Measurements from ENCODE around the gene AADACL2. TPM values are rescaled to one million over a fixed set of nuclear protein-coding genes. Genes with fewer than 3 reads are reported as not detected.

AADACL2 gene
- total RNA-seq, 1 experiment from 2014 or later = not detected

GRCh38 chr3:151697496-151697895 lies 36.2 kb upstream of the AADACL2 start:
- no TSS peak for BruUV-seq (replicated peaks)
- Histone ChIP-seq H3K9me3 (peaks cover 4% of the 10 kb centered on the region; the same call in 1 of the 2 replicates), H3K4me1 (no peaks in the 10 kb centered on the region), H3K27me3 (replicated peaks; ENCODE audit: control insufficient read depth, insufficient read depth, low read length) (no peaks in the 10 kb centered on the region), H3K4me3 (ENCODE audit: low read depth, low read length) (no peak overlapping the region), H3K36me3 (ENCODE audit: control insufficient read depth, insufficient read depth, low read length) (no peaks in the 10 kb centered on the region)
- Mint-ChIP-seq H3K27me3 (ENCODE audit: insufficient read depth, unreplicated experiment) (no peaks in the 10 kb centered on the region), H3K4me1 (ENCODE audit: low read depth, unreplicated experiment) (peaks cover 7% of the 10 kb centered on the region), H3K27ac (ENCODE audit: unreplicated experiment) (no peak overlapping the region), H3K36me3 (ENCODE audit: insufficient read depth, unreplicated experiment) (no peaks in the 10 kb centered on the region), H3K4me3 (ENCODE audit: unreplicated experiment) (no peak overlapping the region), H3K9me3 (ENCODE audit: unreplicated experiment) (peaks cover 11% of the 10 kb centered on the region)
- intact Hi-C loops (cut with micrococcal nuclease; ENCODE audit: unreplicated experiment) = loop anchor here (5.0 kb wide), 1 partner anchor 140 kb away; no protein-coding TSS in a partner anchor
- CTCF ChIA-PET = no interaction called here
- no peak for TF ChIP-seq CTCF (IDR thresholded peaks at IDR 0.05; ENCODE audit: insufficient read depth in 1 of 2, low read depth in 1 of 2, low read length in 1 of 2, severe bottlenecking in 1 of 2, unreplicated experiment in 1 of 2)
- POLR2A ChIA-PET = no interaction called here
- peak in 1 of 2 experiments; percentile 28 for DNase-seq

GRCh38 chr3:151707216-151707615 lies 26.5 kb upstream of the AADACL2 start:
- no peak for DNase-seq
- Mint-ChIP-seq H3K36me3 (ENCODE audit: insufficient read depth, unreplicated experiment) (no peaks in the 10 kb centered on the region), H3K27me3 (ENCODE audit: insufficient read depth, unreplicated experiment) (no peaks in the 10 kb centered on the region), H3K4me1 (ENCODE audit: low read depth, unreplicated experiment) (no peaks in the 10 kb centered on the region), H3K9me3 (ENCODE audit: unreplicated experiment) (peaks cover 30% of the 10 kb centered on the region), H3K27ac (ENCODE audit: unreplicated experiment) (no peak overlapping the region), H3K4me3 (ENCODE audit: unreplicated experiment) (no peak overlapping the region)
- no peaks in the 10 kb centered on the region for H3K27me3 ChIP-seq (replicated peaks; ENCODE audit: control insufficient read depth, insufficient read depth, low read length)
- TF ChIP-seq CTCF (IDR thresholded peaks at IDR 0.05; ENCODE audit: insufficient read depth in 1 of 2, low read depth in 1 of 2, low read length in 1 of 2, severe bottlenecking in 1 of 2, unreplicated experiment in 1 of 2) = no peak
- H3K36me3 ChIP-seq (ENCODE audit: control insufficient read depth, insufficient read depth, low read length) = no peaks in the 10 kb centered on the region
- BruUV-seq (replicated peaks) = no TSS peak
- H3K4me3 ChIP-seq (ENCODE audit: low read depth, low read length) = no peak overlapping the region
- H3K9me3 ChIP-seq = no peaks in the 10 kb centered on the region
- no peaks in the 10 kb centered on the region for H3K4me1 ChIP-seq
- intact Hi-C loops (cut with micrococcal nuclease; ENCODE audit: unreplicated experiment) = no loop called here
- CTCF ChIA-PET = no interaction called here
- POLR2A ChIA-PET = no interaction called here

- intact Hi-C loops (cut with micrococcal nuclease; ENCODE audit: unreplicated experiment) = no loop called here
- H3K4me3 Mint-ChIP-seq (ENCODE audit: unreplicated experiment) = no peak overlapping the region
- BruUV-seq (replicated peaks) = no TSS peak
- H3K4me1 ChIP-seq = no peaks in the 10 kb centered on the region
- CTCF ChIA-PET = no interaction called here
- H3K27ac Mint-ChIP-seq (ENCODE audit: unreplicated experiment) = no peak overlapping the region
- DNase-seq = no peak
- H3K4me3 ChIP-seq (ENCODE audit: low read depth, low read length) = no peak overlapping the region
- H3K36me3 Mint-ChIP-seq (ENCODE audit: insufficient read depth, unreplicated experiment) = no peaks in the 10 kb centered on the region
- POLR2A ChIA-PET = no interaction called here
- H3K27me3 ChIP-seq (replicated peaks; ENCODE audit: control insufficient read depth, insufficient read depth, low read length) = no peaks in the 10 kb centered on the region
- H3K27me3 Mint-ChIP-seq (ENCODE audit: insufficient read depth, unreplicated experiment) = no peaks in the 10 kb centered on the region
- H3K36me3 ChIP-seq (ENCODE audit: control insufficient read depth, insufficient read depth, low read length) = no peaks in the 10 kb centered on the region
- no peaks in the 10 kb centered on the region for H3K4me1 Mint-ChIP-seq (ENCODE audit: low read depth, unreplicated experiment)
- peaks cover 40% of the 10 kb centered on the region for H3K9me3 Mint-ChIP-seq (ENCODE audit: unreplicated experiment)
- no peaks in the 10 kb centered on the region for H3K9me3 ChIP-seq
- no peak for TF ChIP-seq CTCF (IDR thresholded peaks at IDR 0.05; ENCODE audit: insufficient read depth in 1 of 2, low read depth in 1 of 2, low read length in 1 of 2, severe bottlenecking in 1 of 2, unreplicated experiment in 1 of 2)
Observed at GRCh38 chr3:151708868-151709267, 24.9 kb upstream of the AADACL2 start.
